Measurements from ENCODE around the gene NNAT. TPM values are rescaled to one million over a fixed set of nuclear protein-coding genes. Genes with fewer than 3 reads are reported as not detected.
A peak's percentile ranks its signal among the peaks of the same experiment; 100 is the strongest.
"Not testable (repeated sequence)": the region's sequence is repeated elsewhere in the genome, so short reads cannot be mapped to it uniquely, and the experiment has no call there.

Gene NNAT
- total RNA-seq: 0.83 TPM
- long read RNA-seq, partial matches to known transcripts: 0 of 9 reads
- long read RNA-seq, other reads (novel, unspliced or antisense): 8 of 9 reads

- ATAC-seq (no peak), DNase-seq (no peak)
- no peaks in the 10 kb centered on the region for H3K27me3 ChIP-seq (ENCODE audit: low read depth)
- H3K9me3 ChIP-seq: no peaks in the 10 kb centered on the region
- H3K4me3 ChIP-seq: peak within 1 kb of the TSS; percentile 38
- H3K36me3 ChIP-seq: peaks cover 13% of the 10 kb centered on the region
- no peak for TF ChIP-seq CTCF (IDR thresholded peaks at IDR 0.05)
- peaks cover 85% of the 10 kb centered on the region for H3K4me1 ChIP-seq
- H3K27ac ChIP-seq: no peak within 1 kb of the TSS
- intact Hi-C loops (cut with DNase I): no loop called here
Observed at GRCh38 chr20:37521061-37521771, at the start of gene NNAT. Gene NNAT, plus strand, starts transcription at chr20:37521250. Its CDS starts 82 bp downstream, at chr20:37521332.

GRCh38 chr20:37471741-37472235 lies 49.3 kb upstream of the NNAT start:
- H3K9me3 ChIP-seq: no peaks in the 10 kb centered on the region
- no peaks in the 10 kb centered on the region for H3K36me3 ChIP-seq
- H3K27ac ChIP-seq: no peak overlapping the region
- no peaks in the 10 kb centered on the region for H3K4me1 ChIP-seq
- TF ChIP-seq CTCF (IDR thresholded peaks at IDR 0.05): no peak
- intact Hi-C loops (cut with DNase I): no loop called here
- ATAC-seq: no peak
- no peak for DNase-seq
- no peak overlapping the region for H3K4me3 ChIP-seq
- H3K27me3 ChIP-seq (ENCODE audit: low read depth): no peaks in the 10 kb centered on the region

GRCh38 chr20:37472435-37472834 lies 48.6 kb upstream of the NNAT start:
- H3K4me1 ChIP-seq; H3K27ac ChIP-seq; ATAC-seq; DNase-seq; H3K36me3 ChIP-seq; H3K27me3 ChIP-seq (ENCODE audit: low read depth); intact Hi-C loops (cut with DNase I); H3K9me3 ChIP-seq; H3K4me3 ChIP-seq: not testable (repeated sequence)

- Histone ChIP-seq H3K4me1 (no peaks in the 10 kb centered on the region), H3K36me3 (no peaks in the 10 kb centered on the region), H3K4me3 (no peak overlapping the region), H3K27ac (no peak overlapping the region), H3K9me3 (no peaks in the 10 kb centered on the region), H3K27me3 (ENCODE audit: low read depth) (no peaks in the 10 kb centered on the region)
- intact Hi-C loops (cut with DNase I): no loop called here
- no peak for TF ChIP-seq CTCF (IDR thresholded peaks at IDR 0.05)
- ATAC-seq (no peak), DNase-seq (no peak)
Observed at GRCh38 chr20:37473249-37474000, 47.6 kb upstream of the NNAT start.

- no peak overlapping the region for H3K4me3 ChIP-seq
- DNase-seq (no peak), ATAC-seq (no peak)
- intact Hi-C loops (cut with DNase I): no loop called here
- H3K27me3 ChIP-seq (ENCODE audit: low read depth): no peaks in the 10 kb centered on the region
- H3K27ac ChIP-seq: no peak overlapping the region
- no peaks in the 10 kb centered on the region for H3K4me1 ChIP-seq
- H3K36me3 ChIP-seq: no peaks in the 10 kb centered on the region
- H3K9me3 ChIP-seq: no peaks in the 10 kb centered on the region
- no peak for TF ChIP-seq CTCF (IDR thresholded peaks at IDR 0.05)
Observed at GRCh38 chr20:37474386-37474785, 46.7 kb upstream of the NNAT start.

- Histone ChIP-seq H3K4me1 (no peaks in the 10 kb centered on the region), H3K27me3 (ENCODE audit: low read depth) (no peaks in the 10 kb centered on the region), H3K4me3 (no peak overlapping the region), H3K9me3 (no peaks in the 10 kb centered on the region), H3K27ac (no peak overlapping the region), H3K36me3 (no peaks in the 10 kb centered on the region)
- intact Hi-C loops (cut with DNase I): no loop called here
- no peak for ATAC-seq
- no peak for DNase-seq
- no peak for TF ChIP-seq CTCF (IDR thresholded peaks at IDR 0.05)
Observed at GRCh38 chr20:37475252-37475651, 45.8 kb upstream of the NNAT start.
